Osteocyte (in vitro differentiated cells): Measurements from ENCODE around the gene COPRS. TPM values are rescaled to one million over a fixed set of nuclear protein-coding genes. Genes with fewer than 3 reads are reported as not detected.
"Not testable (repeated sequence)": the region's sequence is repeated elsewhere in the genome, so short reads cannot be mapped to it uniquely, and the experiment has no call there.

ENCODE experiments used
- DNase-seq: peaks from one replicate; pipeline ENCODE4 v3.0.0; 2021; ENCODE audit warnings: mixed read lengths; ENCODE audit not compliant: unreplicated experiment; ENCODE audit errors: extremely low spot score
- H3K27ac Mint-ChIP-seq: one replicate; pipeline ENCODE4 v1.8.0; 2021; ENCODE audit warnings: mild to moderate bottlenecking, mixed read lengths; ENCODE audit not compliant: unreplicated experiment
- H3K27me3 Mint-ChIP-seq: one replicate; pipeline ENCODE4 v1.8.0; 2021; ENCODE audit warnings: mixed read lengths; ENCODE audit not compliant: unreplicated experiment
- H3K36me3 Mint-ChIP-seq: one replicate; pipeline ENCODE4 v1.8.0; 2021; ENCODE audit warnings: mixed read lengths; ENCODE audit not compliant: unreplicated experiment
- H3K4me1 Mint-ChIP-seq: one replicate; pipeline ENCODE4 v1.8.0; 2021; ENCODE audit warnings: mixed read lengths; ENCODE audit not compliant: unreplicated experiment
- H3K4me3 Mint-ChIP-seq: one replicate; pipeline ENCODE4 v1.8.0; 2021; ENCODE audit warnings: mild to moderate bottlenecking, moderate library complexity, mixed read lengths; ENCODE audit not compliant: unreplicated experiment
- H3K9me3 Mint-ChIP-seq: one replicate; pipeline ENCODE4 v1.8.0; 2021; ENCODE audit warnings: mixed read lengths; ENCODE audit not compliant: unreplicated experiment
- CTCF ChIP-seq: fragments of 200-600 bp; sonication (generic); IDR thresholded peaks from 2 replicates; pipeline ENCODE4 v1.5.0; 2021; ENCODE audit warnings: antibody characterized with exemption, mild to moderate bottlenecking, moderate library complexity
- total RNA-seq: library from RNA; stranded (reverse); gene quantifications from 2 replicates; pipeline ENCODE4 v1.2.1, GENCODE V29; 2021

COPRS gene
- total RNA-seq, 1 donor from 2014 or later, result 51.2 TPM

DNA sequence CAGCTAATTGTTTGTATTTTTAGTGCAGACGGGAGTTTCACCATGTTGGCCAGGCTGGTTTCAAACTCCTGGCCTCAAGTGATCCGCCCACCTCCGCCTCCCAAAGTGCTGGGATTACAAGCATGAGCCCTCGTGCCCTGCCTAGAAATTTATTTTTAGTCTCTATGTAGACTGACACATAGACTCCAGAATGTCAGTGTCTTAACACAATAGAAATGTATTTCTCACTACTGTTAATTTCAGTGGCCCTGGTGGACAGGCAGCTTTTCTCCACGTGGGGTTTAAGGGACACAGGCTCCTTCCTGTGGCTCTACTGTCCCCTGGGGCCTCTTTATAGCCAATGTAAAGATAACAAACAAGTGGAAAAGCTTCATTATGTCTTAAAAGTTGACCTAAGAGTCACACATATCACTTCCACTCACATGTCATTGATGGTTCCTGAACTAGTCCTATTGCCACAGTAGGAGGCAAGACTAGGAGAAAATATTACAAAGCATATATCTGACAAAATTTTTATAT lies 43.8 kb downstream of the COPRS start:
- no peak overlapping the region for H3K27ac Mint-ChIP-seq
- no peak for TF ChIP-seq CTCF
- DNase-seq, result no peak
- H3K4me1 Mint-ChIP-seq, result no peaks in the 10 kb centered on the region
- H3K27me3 Mint-ChIP-seq, result no peaks in the 10 kb centered on the region
- peaks cover 3% of the 10 kb centered on the region for H3K36me3 Mint-ChIP-seq
- H3K9me3 Mint-ChIP-seq, result peaks cover 6% of the 10 kb centered on the region
- no peak overlapping the region for H3K4me3 Mint-ChIP-seq

DNA sequence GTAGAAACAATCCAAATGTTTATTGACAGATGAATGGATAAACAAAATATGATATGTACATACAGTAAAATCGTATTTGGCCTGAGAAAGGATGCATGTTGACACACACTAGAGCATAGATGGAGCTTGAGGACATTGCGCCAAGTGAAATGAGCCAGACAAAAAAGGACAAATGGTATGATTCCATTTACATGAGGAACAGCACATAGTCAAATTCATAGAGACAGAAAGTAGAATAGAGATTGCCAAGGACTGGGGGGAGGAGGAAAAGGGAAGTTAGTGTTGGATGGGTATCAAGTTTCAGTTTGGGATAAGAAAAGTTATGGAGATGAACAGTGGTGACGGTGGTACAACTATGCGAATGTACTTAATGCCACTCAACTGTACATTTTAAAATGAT lies 47.9 kb downstream of the COPRS start:
- H3K9me3 Mint-ChIP-seq, result peaks cover 6% of the 10 kb centered on the region
- H3K27me3 Mint-ChIP-seq, result no peaks in the 10 kb centered on the region

GRCh38 chr17:31809876-31810275 lies 49.2 kb downstream of the COPRS start:
- not testable (repeated sequence) for H3K4me1 Mint-ChIP-seq, H3K27me3 Mint-ChIP-seq, H3K27ac Mint-ChIP-seq, H3K4me3 Mint-ChIP-seq, DNase-seq, H3K9me3 Mint-ChIP-seq, H3K36me3 Mint-ChIP-seq

More for the DNA sequence above, 47.9 kb downstream of the COPRS start:
- no peak for DNase-seq
- no peaks in the 10 kb centered on the region for H3K4me1 Mint-ChIP-seq
- peaks cover 3% of the 10 kb centered on the region for H3K36me3 Mint-ChIP-seq
- TF ChIP-seq CTCF, result no peak
- no peak overlapping the region for H3K27ac Mint-ChIP-seq
- no peak overlapping the region for H3K4me3 Mint-ChIP-seq

DNA sequence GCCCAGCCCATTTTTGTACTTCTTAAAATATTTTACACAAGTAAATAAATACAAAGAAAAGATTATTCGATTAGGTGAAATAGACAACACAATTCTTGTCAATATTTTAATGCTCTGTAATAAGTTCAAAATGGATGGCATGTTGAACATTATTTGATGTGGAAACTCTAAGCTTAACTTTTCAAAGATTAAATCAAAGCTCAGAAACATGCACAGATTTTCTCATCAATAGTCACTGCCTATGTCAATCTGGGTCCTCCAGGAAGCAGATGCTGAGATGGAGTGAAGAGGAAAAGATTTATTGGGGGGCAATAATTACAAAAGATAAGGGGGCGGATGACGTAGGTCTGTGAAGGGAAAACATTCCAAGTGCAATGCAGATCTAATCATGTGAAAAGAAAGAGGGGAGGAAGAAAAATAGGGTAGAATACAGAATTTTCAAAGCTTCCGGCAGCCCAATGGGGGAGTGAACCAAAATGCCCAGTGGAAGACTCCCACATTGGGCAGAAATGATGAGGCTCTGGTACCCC lies 50.5 kb downstream of the COPRS start:
- Mint-ChIP-seq H3K4me1 (no peaks in the 10 kb centered on the region), H3K4me3 (no peak overlapping the region), H3K27me3 (no peaks in the 10 kb centered on the region), H3K36me3 (peaks cover 3% of the 10 kb centered on the region), H3K9me3 (peaks cover 6% of the 10 kb centered on the region), H3K27ac (no peak overlapping the region)
- TF ChIP-seq CTCF, result no peak
- DNase-seq, result no peak

GRCh38 chr17:31807846-31808245 lies 51.2 kb downstream of the COPRS start:
- no peak for DNase-seq
- no peaks in the 10 kb centered on the region for H3K4me1 Mint-ChIP-seq
- no peaks in the 10 kb centered on the region for H3K27me3 Mint-ChIP-seq
- peaks cover 6% of the 10 kb centered on the region for H3K9me3 Mint-ChIP-seq
- no peak for TF ChIP-seq CTCF
- H3K27ac Mint-ChIP-seq, result no peak overlapping the region
- peaks cover 3% of the 10 kb centered on the region for H3K36me3 Mint-ChIP-seq
- H3K4me3 Mint-ChIP-seq, result no peak overlapping the region
